HepG2 (cell line): ENCODE data around the gene ALOXE3. TPM values are rescaled to one million over a fixed set of nuclear protein-coding genes. Genes with fewer than 3 reads are reported as not detected.

ENCODE experiments used
- ATAC-seq: fragments of 200-7000 bp; cut with Tn5 transposase; 3 replicates; pipeline ENCODE4 v1.9.1; 2020; ENCODE audit warnings: mild to moderate bottlenecking, moderate library complexity
- BruUV-seq: library from RNA; stranded (reverse); fragments of 400-500 nt; replicated peaks from 2 replicates; lab custom pipeline; 2021; lab: Mats Ljungman, UMichigan
- CTCF ChIA-PET: fragments of 300-600 bp; formaldehyde crosslinking; extraction: SDS; loops from one replicate; lab custom pipeline; 2021; ENCODE audit warnings: low total read pairs, inconsistent platforms, low intra/inter-chr PET ratio; lab: Yijun Ruan, JAX
- POLR2A ChIA-PET: fragments of 350-600 bp; sonication (Branson Sonifier 250); formaldehyde crosslinking; loops from one replicate; lab custom pipeline; 2020; ENCODE audit warnings: antibody characterized with exemption, inconsistent platforms; lab: Yijun Ruan, JAX
- DNase-seq: peaks from one replicate; pipeline ENCODE4 v3.0.0-alpha.2; 2015; ENCODE audit warnings: low spot score
- FAIRE-seq: peaks from 3 replicates; lab custom pipeline; 2011; peaks lifted over from hg19 to GRCh38; lab: Jason Lieb, UNC
- H2AFZ ChIP-seq: one replicate; pipeline ENCODE4 v1.6.1; 2011; ENCODE audit warnings: low read length, inconsistent platforms
- H3K27ac ChIP-seq: fragments of 300-600 bp; 3 replicates; pipeline ENCODE4 v1.8.0; 2011; ENCODE audit warnings: mixed run types, mild to moderate bottlenecking, mixed read lengths, low read length, inconsistent platforms; ENCODE audit not compliant: insufficient read depth; ENCODE audit errors: extremely low read length
- H3K27me3 ChIP-seq, 2 experiments: fragments of 200-600 bp in 1 of 2; 2 replicates in 1 of 2; 3 replicates in 1 of 2; pipeline versions ENCODE4 v1.6.0 to v1.8.0; 2011; ENCODE audit warnings: low read length in 2 of 2, mild to moderate bottlenecking in 2 of 2, moderate library complexity in 2 of 2, inconsistent platforms in 1 of 2; ENCODE audit not compliant: insufficient read depth in 2 of 2, control insufficient read depth in 1 of 2
- H3K36me3 ChIP-seq, 2 experiments: fragments of 200-600 bp in 1 of 2; replicated peaks in 1 of 2; 2 replicates in 1 of 2; 3 replicates in 1 of 2; pipeline versions ENCODE4 v1.5.1 to v1.8.0; 2011; ENCODE audit warnings: low read length in 2 of 2, inconsistent platforms in 1 of 2; ENCODE audit not compliant: insufficient read depth in 2 of 2, control insufficient read depth in 1 of 2
- H3K4me1 ChIP-seq: 2 replicates; pipeline ENCODE4 v1.5.1; 2012; ENCODE audit warnings: low read length, inconsistent platforms; ENCODE audit not compliant: insufficient read depth
- H3K4me2 ChIP-seq: 2 replicates; pipeline ENCODE4 v1.6.0; 2011; ENCODE audit warnings: low read depth, low read length, inconsistent platforms
- H3K4me3 ChIP-seq, 3 experiments: fragments of 200-600 bp in 1 of 3; sonication (generic), shearing (Covaris generic) in 1 of 3; replicated peaks in 1 of 3; 2 replicates each; pipeline ENCODE4 v1.5.1; 2011 to 2016; ENCODE audit warnings: low read length in 3 of 3, inconsistent platforms in 2 of 3, low read depth in 2 of 3, mild to moderate bottlenecking in 2 of 3, control low read depth in 1 of 3, mixed read lengths in 1 of 3; ENCODE audit not compliant: insufficient read depth in 1 of 3
- H3K79me2 ChIP-seq: one replicate; pipeline ENCODE4 v1.6.1; 2011; ENCODE audit warnings: low read length, inconsistent platforms; ENCODE audit not compliant: insufficient read depth
- H3K9ac ChIP-seq: 2 replicates; pipeline ENCODE4 v1.6.0; 2011; ENCODE audit warnings: mild to moderate bottlenecking, low read depth, low read length, inconsistent platforms; ENCODE audit not compliant: insufficient read depth
- H3K9me3 ChIP-seq: 2 replicates; pipeline ENCODE4 v1.5.1; 2012; ENCODE audit warnings: mild to moderate bottlenecking, low read length
- H4K20me1 ChIP-seq: 2 replicates; pipeline ENCODE4 v1.6.0; 2011; ENCODE audit warnings: inconsistent platforms, mild to moderate bottlenecking, low read length, moderate library complexity; ENCODE audit not compliant: insufficient read depth
- ETV6 ChIP-seq: sonication (generic); formaldehyde crosslinking; conservative IDR thresholded peaks from 2 replicates; pipeline ENCODE4 v1.4.0; 2020; ENCODE audit warnings: missing genetic modification reagents
- JUN ChIP-seq: sonication (generic); formaldehyde crosslinking; IDR thresholded peaks from 2 replicates; pipeline ENCODE4 v1.4.0; 2020; ENCODE audit warnings: mild to moderate bottlenecking, missing genetic modification reagents
- JUND ChIP-seq: sonication (generic); formaldehyde crosslinking; IDR thresholded peaks from 2 replicates; pipeline ENCODE4 v1.8.0; 2022; ENCODE audit warnings: mild to moderate bottlenecking, missing genetic modification reagents
- SNAPC2 ChIP-seq: sonication (generic); formaldehyde crosslinking; IDR thresholded peaks from 2 replicates; pipeline ENCODE4 v1.8.1; 2022; ENCODE audit warnings: mild to moderate bottlenecking, missing genetic modification reagents
- WIZ ChIP-seq: sonication (generic); formaldehyde crosslinking; IDR thresholded peaks from 2 replicates; pipeline ENCODE4 v1.5.1; 2020; ENCODE audit warnings: mild to moderate bottlenecking, missing genetic modification reagents
- ZBTB37 ChIP-seq: sonication (generic); formaldehyde crosslinking; IDR thresholded peaks from 2 replicates; pipeline ENCODE4 v1.4.0; 2020; ENCODE audit warnings: mild to moderate bottlenecking, missing genetic modification reagents
- ZBTB44 ChIP-seq: sonication (generic); formaldehyde crosslinking; IDR thresholded peaks from 2 replicates; pipeline ENCODE4 v1.4.0; 2020; ENCODE audit warnings: missing genetic modification reagents
- ZNF441 ChIP-seq: sonication (generic); formaldehyde crosslinking; IDR thresholded peaks from 2 replicates; pipeline ENCODE4 v1.7.0; 2021; ENCODE audit warnings: missing genetic modification reagents, borderline replicate concordance
- ZNF547 ChIP-seq: sonication (generic); formaldehyde crosslinking; IDR thresholded peaks from 2 replicates; pipeline ENCODE4 v1.5.1; 2020; ENCODE audit warnings: mild to moderate bottlenecking, missing genetic modification reagents
- WGBS: methylation state at CpG from one replicate; pipeline ENCODE4 v1.1.6; 2017; ENCODE audit warnings: low lambda C conversion rate; 5-methylcytosine and 5-hydroxymethylcytosine counted together
- in situ Hi-C: cut with HindIII; loops from 2 replicates; pipeline ENCODE4 v1.10.0; 2017; ENCODE audit warnings: low pct_unique_long_range_greater_than_20kb; ENCODE audit not compliant: extremely low pct_ligation_motif_present
- intact Hi-C: fragments of 100-400 bp; cut with micrococcal nuclease; formaldehyde crosslinking; loops from one replicate; pipeline ENCODE4 v1.10.0; 2022; ENCODE audit not compliant: unreplicated experiment
- polyA plus RNA-seq, 8 experiments: library from polyadenylated mRNA; depleted of rRNA in 3 of 8; stranded (reverse) in 7 of 8; unstranded in 1 of 8; fragments of >200 nt; fragmentation: Illumina TruSeq in 4 of 8; extraction: Trizol in 4 of 8; gene quantifications; 2 replicates each; pipeline versions ENCODE4 v1.2.1 to v1.2.3, GENCODE V29; 2011 to 2016; ENCODE audit warnings: low read depth in 4 of 8, missing spikeins in 1 of 8, mixed read lengths in 1 of 8; ENCODE audit not compliant: insufficient read depth in 1 of 8
- total RNA-seq, 5 experiments: library from RNA; depleted of rRNA; stranded (reverse); fragments of >200 nt; fragmentation: Illumina TruSeq; extraction: Trizol; gene quantifications; 2 replicates each; pipeline ENCODE4 v1.2.3, GENCODE V29; 2016; ENCODE audit warnings: low read depth in 1 of 5
- TF ChIP-seq, protein P1 (sequence below): IDR thresholded peaks from 2 replicates; pipeline ENCODE4 v1.4.0; 2020; ENCODE audit warnings: mild to moderate bottlenecking, missing genetic modification reagents
- TF ChIP-seq, protein P2 (sequence below): sonication (generic); formaldehyde crosslinking; IDR thresholded peaks from 2 replicates; pipeline ENCODE4 v1.4.0; 2020; ENCODE audit warnings: missing genetic modification reagents, borderline replicate concordance
- TF ChIP-seq, protein P3 (sequence below): sonication (generic); formaldehyde crosslinking; IDR thresholded peaks from 2 replicates; pipeline ENCODE4 v1.4.0; 2020; ENCODE audit warnings: missing genetic modification reagents
- TF ChIP-seq, protein P4 (sequence below): sonication (generic); formaldehyde crosslinking; IDR thresholded peaks from 2 replicates; pipeline ENCODE4 v1.5.1; 2020; ENCODE audit warnings: missing genetic modification reagents, mild to moderate bottlenecking, borderline replicate concordance

Gene ALOXE3
- total and polyA plus RNA-seq, 2 of the 13 experiments (the other 11 are each of a cell fraction or from before 2014, with no cell fraction given) = 0.07 TPM; not detected in 1

DNA sequence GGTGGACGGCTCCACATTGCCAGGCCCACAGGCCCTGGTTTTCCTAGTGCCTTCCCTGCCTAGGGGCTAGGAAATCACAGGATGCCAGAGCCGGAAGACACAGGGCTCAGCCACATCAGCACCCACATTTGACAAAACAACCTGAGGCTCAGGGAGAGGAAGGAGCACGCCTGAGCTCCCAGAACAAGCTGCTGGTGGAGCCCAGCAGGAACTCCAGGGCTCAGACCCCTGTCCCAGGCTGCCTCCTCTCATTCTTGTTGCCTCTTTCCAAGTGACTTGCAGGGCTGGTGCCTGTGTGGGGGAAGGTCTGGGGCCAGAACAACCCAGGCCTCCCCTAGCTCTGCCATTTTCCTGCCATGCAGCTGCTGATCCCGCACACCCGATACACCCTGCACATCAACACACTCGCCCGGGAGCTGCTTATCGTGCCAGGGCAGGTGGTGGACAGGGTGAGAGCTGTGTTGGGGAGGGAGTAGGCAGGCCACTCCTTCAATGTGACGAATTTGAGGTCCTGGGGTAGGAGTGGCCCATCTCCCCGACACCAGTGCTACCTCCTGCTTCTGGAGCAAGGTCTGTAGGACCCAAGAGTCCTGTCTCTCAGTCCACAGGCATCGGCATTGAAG lies 71.9 kb downstream of the ALOXE3 start:
- 81% methylated on average over 7 of the region's 11 CpGs for WGBS
- Histone ChIP-seq H3K79me2 (no peaks in the 10 kb centered on the region), H3K4me2 (no peak overlapping the region), H3K27ac (no peak overlapping the region), H3K36me3 (no peaks in the 10 kb centered on the region), H3K27me3 (peaks cover 12 to 88% of the 10 kb centered on the region in 2 experiments; a peak in 4 of 5 replicates), H3K4me1 (peaks cover 3% of the 10 kb centered on the region; the same call in 1 of the 2 replicates), H4K20me1 (no peaks in the 10 kb centered on the region), H3K9ac (no peak overlapping the region), H3K4me3 (no peak overlapping the region), H2AFZ (no peak overlapping the region), H3K9me3 (no peaks in the 10 kb centered on the region)
- no peak for FAIRE-seq
- no peak for DNase-seq
- intact Hi-C loops = no loop called here
- no TSS peak for BruUV-seq
- no peak for ATAC-seq
- ChIA-PET CTCF (no interaction called here), POLR2A (no interaction called here)
- in situ Hi-C loops = no loop called here
- TF ChIP-seq ZNF547 = no peak
- TF ChIP-seq, protein P1, sequence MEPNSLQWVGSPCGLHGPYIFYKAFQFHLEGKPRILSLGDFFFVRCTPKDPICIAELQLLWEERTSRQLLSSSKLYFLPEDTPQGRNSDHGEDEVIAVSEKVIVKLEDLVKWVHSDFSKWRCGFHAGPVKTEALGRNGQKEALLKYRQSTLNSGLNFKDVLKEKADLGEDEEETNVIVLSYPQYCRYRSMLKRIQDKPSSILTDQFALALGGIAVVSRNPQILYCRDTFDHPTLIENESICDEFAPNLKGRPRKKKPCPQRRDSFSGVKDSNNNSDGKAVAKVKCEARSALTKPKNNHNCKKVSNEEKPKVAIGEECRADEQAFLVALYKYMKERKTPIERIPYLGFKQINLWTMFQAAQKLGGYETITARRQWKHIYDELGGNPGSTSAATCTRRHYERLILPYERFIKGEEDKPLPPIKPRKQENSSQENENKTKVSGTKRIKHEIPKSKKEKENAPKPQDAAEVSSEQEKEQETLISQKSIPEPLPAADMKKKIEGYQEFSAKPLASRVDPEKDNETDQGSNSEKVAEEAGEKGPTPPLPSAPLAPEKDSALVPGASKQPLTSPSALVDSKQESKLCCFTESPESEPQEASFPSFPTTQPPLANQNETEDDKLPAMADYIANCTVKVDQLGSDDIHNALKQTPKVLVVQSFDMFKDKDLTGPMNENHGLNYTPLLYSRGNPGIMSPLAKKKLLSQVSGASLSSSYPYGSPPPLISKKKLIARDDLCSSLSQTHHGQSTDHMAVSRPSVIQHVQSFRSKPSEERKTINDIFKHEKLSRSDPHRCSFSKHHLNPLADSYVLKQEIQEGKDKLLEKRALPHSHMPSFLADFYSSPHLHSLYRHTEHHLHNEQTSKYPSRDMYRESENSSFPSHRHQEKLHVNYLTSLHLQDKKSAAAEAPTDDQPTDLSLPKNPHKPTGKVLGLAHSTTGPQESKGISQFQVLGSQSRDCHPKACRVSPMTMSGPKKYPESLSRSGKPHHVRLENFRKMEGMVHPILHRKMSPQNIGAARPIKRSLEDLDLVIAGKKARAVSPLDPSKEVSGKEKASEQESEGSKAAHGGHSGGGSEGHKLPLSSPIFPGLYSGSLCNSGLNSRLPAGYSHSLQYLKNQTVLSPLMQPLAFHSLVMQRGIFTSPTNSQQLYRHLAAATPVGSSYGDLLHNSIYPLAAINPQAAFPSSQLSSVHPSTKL (CRISPR knock-in tag) = no peak
- TF ChIP-seq SNAPC2 (CRISPR knock-in tag) = no peak
- no peak for TF ChIP-seq ZNF441
- TF ChIP-seq WIZ = no peak
- TF ChIP-seq, protein P2, sequence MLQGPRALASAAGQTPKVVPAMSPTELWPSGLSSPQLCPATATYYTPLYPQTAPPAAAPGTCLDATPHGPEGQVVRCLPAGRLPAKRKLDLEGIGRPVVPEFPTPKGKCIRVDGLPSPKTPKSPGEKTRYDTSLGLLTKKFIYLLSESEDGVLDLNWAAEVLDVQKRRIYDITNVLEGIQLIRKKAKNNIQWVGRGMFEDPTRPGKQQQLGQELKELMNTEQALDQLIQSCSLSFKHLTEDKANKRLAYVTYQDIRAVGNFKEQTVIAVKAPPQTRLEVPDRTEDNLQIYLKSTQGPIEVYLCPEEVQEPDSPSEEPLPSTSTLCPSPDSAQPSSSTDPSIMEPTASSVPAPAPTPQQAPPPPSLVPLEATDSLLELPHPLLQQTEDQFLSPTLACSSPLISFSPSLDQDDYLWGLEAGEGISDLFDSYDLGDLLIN (CRISPR knock-in tag) = no peak
- TF ChIP-seq ZBTB37 (CRISPR knock-in tag) = no peak
- no peak for TF ChIP-seq ETV6 (CRISPR knock-in tag)
- no peak for TF ChIP-seq JUND (CRISPR knock-in tag)
- no peak for TF ChIP-seq ZBTB44 (CRISPR knock-in tag)
- TF ChIP-seq JUN (CRISPR knock-in tag) = no peak
- TF ChIP-seq, protein P3, sequence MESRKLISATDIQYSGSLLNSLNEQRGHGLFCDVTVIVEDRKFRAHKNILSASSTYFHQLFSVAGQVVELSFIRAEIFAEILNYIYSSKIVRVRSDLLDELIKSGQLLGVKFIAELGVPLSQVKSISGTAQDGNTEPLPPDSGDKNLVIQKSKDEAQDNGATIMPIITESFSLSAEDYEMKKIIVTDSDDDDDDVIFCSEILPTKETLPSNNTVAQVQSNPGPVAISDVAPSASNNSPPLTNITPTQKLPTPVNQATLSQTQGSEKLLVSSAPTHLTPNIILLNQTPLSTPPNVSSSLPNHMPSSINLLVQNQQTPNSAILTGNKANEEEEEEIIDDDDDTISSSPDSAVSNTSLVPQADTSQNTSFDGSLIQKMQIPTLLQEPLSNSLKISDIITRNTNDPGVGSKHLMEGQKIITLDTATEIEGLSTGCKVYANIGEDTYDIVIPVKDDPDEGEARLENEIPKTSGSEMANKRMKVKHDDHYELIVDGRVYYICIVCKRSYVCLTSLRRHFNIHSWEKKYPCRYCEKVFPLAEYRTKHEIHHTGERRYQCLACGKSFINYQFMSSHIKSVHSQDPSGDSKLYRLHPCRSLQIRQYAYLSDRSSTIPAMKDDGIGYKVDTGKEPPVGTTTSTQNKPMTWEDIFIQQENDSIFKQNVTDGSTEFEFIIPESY (CRISPR knock-in tag) = no peak
- TF ChIP-seq, protein P4, sequence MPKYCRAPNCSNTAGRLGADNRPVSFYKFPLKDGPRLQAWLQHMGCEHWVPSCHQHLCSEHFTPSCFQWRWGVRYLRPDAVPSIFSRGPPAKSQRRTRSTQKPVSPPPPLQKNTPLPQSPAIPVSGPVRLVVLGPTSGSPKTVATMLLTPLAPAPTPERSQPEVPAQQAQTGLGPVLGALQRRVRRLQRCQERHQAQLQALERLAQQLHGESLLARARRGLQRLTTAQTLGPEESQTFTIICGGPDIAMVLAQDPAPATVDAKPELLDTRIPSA (CRISPR knock-in tag) = no peak
